WTC11 (cell line): ENCODE data around the gene MORN1. TPM values are rescaled to one million over a fixed set of nuclear protein-coding genes. Genes with fewer than 3 reads are reported as not detected.

ENCODE experiments used
- ATAC-seq: fragments of 200-7000 bp; cut with Tn5 transposase; 2 replicates; pipeline ENCODE4 v1.10.0; 2021; ENCODE audit warnings: mild to moderate bottlenecking, moderate library complexity
- CTCF ChIA-PET: fragments of 300-600 bp; sonication (Branson Sonifier 250); formaldehyde crosslinking; loops from one replicate; lab custom pipeline; 2021; ENCODE audit warnings: antibody characterized with exemption; lab: Charles Lee
- POLR2A ChIA-PET: fragments of 350-600 bp; sonication (Branson Sonifier 250); formaldehyde crosslinking; loops from one replicate; lab custom pipeline; 2021; ENCODE audit warnings: antibody characterized with exemption; lab: Charles Lee
- DNase-seq: peaks from one replicate; pipeline ENCODE4 v3.0.0; 2021; ENCODE audit warnings: low spot score
- H3K27ac Mint-ChIP-seq: 2 replicates; pipeline ENCODE4 v1.8.0; 2021; ENCODE audit warnings: mixed read lengths
- H3K27me3 Mint-ChIP-seq: 2 replicates; pipeline ENCODE4 v1.8.0; 2021; ENCODE audit warnings: low read depth, mild to moderate bottlenecking, moderate library complexity, mixed read lengths
- H3K36me3 Mint-ChIP-seq: 2 replicates; pipeline ENCODE4 v1.8.0; 2021; ENCODE audit warnings: mixed read lengths
- H3K4me1 Mint-ChIP-seq: 2 replicates; pipeline ENCODE4 v1.8.0; 2022; ENCODE audit warnings: mixed read lengths
- H3K4me3 Mint-ChIP-seq: 2 replicates; pipeline ENCODE4 v1.8.0; 2021; ENCODE audit warnings: mild to moderate bottlenecking, moderate library complexity, mixed read lengths
- H3K9me3 Mint-ChIP-seq: 2 replicates; pipeline ENCODE4 v1.8.0; 2021; ENCODE audit warnings: mixed read lengths
- CREM ChIP-seq: sonication (generic); formaldehyde crosslinking; IDR thresholded peaks from 2 replicates; pipeline ENCODE4 v1.8.1; 2022; ENCODE audit warnings: mild to moderate bottlenecking, missing genetic modification reagents, moderate library complexity
- E2F4 ChIP-seq: sonication (generic); formaldehyde crosslinking; IDR thresholded peaks from 2 replicates; pipeline ENCODE4 v1.8.1; 2022; ENCODE audit warnings: low read depth, mild to moderate bottlenecking, moderate library complexity, missing genetic modification reagents, borderline replicate concordance
- MAX ChIP-seq: sonication (generic); formaldehyde crosslinking; IDR thresholded peaks from 2 replicates; pipeline ENCODE4 v1.8.0; 2022; ENCODE audit warnings: mild to moderate bottlenecking, missing genetic modification reagents
- SMAD3 ChIP-seq: sonication (generic); formaldehyde crosslinking; IDR thresholded peaks from 2 replicates; pipeline ENCODE4 v1.8.0; 2022; ENCODE audit warnings: missing genetic modification reagents, mild to moderate bottlenecking, borderline replicate concordance
- USF2 ChIP-seq: sonication (generic); formaldehyde crosslinking; IDR thresholded peaks from 2 replicates; pipeline ENCODE4 v1.8.1; 2023; ENCODE audit warnings: mild to moderate bottlenecking, missing genetic modification reagents, moderate library complexity
- ZBTB21 ChIP-seq: sonication (generic); formaldehyde crosslinking; IDR thresholded peaks from 2 replicates; pipeline ENCODE4 v1.8.1; 2023; ENCODE audit warnings: mild to moderate bottlenecking, missing genetic modification reagents, borderline replicate concordance
- ZNF281 ChIP-seq: sonication (generic); formaldehyde crosslinking; IDR thresholded peaks from 2 replicates; pipeline ENCODE4 v1.8.0; 2023; ENCODE audit warnings: mild to moderate bottlenecking, missing genetic modification reagents
- ZNF396 ChIP-seq: fragments of 250-450 bp; sonication (Bioruptor Pico); IDR thresholded peaks from 2 replicates; pipeline ENCODE4 v1.8.0; 2021; ENCODE audit warnings: mild to moderate bottlenecking, moderate library complexity, borderline replicate concordance
- ZNF512 ChIP-seq: sonication (generic); formaldehyde crosslinking; IDR thresholded peaks from 2 replicates; pipeline ENCODE4 v1.8.1; 2022; ENCODE audit warnings: missing genetic modification reagents, borderline replicate concordance
- ZNF532 ChIP-seq: fragments of 250-450 bp; sonication (Bioruptor Pico); IDR thresholded peaks from 2 replicates; pipeline ENCODE4 v1.9.0; 2021; ENCODE audit warnings: mild to moderate bottlenecking, borderline replicate concordance
- total RNA-seq: library from RNA; stranded (reverse); gene quantifications from 3 replicates; pipeline ENCODE4 v1.2.3, GENCODE V29; 2021
- TF ChIP-seq, protein P1 (sequence below): sonication (generic); formaldehyde crosslinking; IDR thresholded peaks from 2 replicates; pipeline ENCODE4 v1.8.1; 2022; ENCODE audit warnings: low read depth, missing genetic modification reagents, borderline replicate concordance
- TF ChIP-seq, protein P2 (sequence below): sonication (generic); formaldehyde crosslinking; IDR thresholded peaks from 2 replicates; pipeline ENCODE4 v1.8.0; 2022; ENCODE audit warnings: mild to moderate bottlenecking, missing genetic modification reagents

The MORN1 gene
- total RNA-seq, 1 experiment from 2014 or later: 14.5 TPM

- H3K9me3 Mint-ChIP-seq: no peaks in the 10 kb centered on the region
- ChIA-PET CTCF (interaction anchor here (0.6 to 8.7 kb wide), 19 partner anchors 8 to 128 kb away, joined by 3 to 98 read pairs (median 5); partner anchors contain the start of genes FAAP20 and SKI), POLR2A (interaction anchor here (0.6 kb wide), 1 partner anchor 123 kb away, joined by 4 read pairs; no protein-coding TSS in a partner anchor)
- H3K27ac Mint-ChIP-seq: no peak overlapping the region
- DNase-seq (no peak), ATAC-seq (no peak)
- H3K27me3 Mint-ChIP-seq: no peaks in the 10 kb centered on the region; the same call in 1 of the 2 replicates
- peaks cover 14% of the 10 kb centered on the region for H3K36me3 Mint-ChIP-seq
- no peak for TF ChIP-seq ZNF281
- no peak for TF ChIP-seq CREM
- TF ChIP-seq ZNF532 (CRISPR knock-in tag): no peak
- no peak for TF ChIP-seq ZNF396 (CRISPR knock-in tag)
- no peak for TF ChIP-seq ZNF512 (CRISPR knock-in tag)
- TF ChIP-seq E2F4 (CRISPR knock-in tag): no peak
- TF ChIP-seq USF2 (CRISPR knock-in tag): no peak
- TF ChIP-seq, protein P1, sequence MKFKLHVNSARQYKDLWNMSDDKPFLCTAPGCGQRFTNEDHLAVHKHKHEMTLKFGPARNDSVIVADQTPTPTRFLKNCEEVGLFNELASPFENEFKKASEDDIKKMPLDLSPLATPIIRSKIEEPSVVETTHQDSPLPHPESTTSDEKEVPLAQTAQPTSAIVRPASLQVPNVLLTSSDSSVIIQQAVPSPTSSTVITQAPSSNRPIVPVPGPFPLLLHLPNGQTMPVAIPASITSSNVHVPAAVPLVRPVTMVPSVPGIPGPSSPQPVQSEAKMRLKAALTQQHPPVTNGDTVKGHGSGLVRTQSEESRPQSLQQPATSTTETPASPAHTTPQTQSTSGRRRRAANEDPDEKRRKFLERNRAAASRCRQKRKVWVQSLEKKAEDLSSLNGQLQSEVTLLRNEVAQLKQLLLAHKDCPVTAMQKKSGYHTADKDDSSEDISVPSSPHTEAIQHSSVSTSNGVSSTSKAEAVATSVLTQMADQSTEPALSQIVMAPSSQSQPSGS (CRISPR knock-in tag): no peak
- H3K4me3 Mint-ChIP-seq: no peak overlapping the region
- H3K4me1 Mint-ChIP-seq: peaks cover 7% of the 10 kb centered on the region
These were observed 79.2 kb downstream of the MORN1 start for GRCh38 chr1:2312160-2312514.

DNA sequence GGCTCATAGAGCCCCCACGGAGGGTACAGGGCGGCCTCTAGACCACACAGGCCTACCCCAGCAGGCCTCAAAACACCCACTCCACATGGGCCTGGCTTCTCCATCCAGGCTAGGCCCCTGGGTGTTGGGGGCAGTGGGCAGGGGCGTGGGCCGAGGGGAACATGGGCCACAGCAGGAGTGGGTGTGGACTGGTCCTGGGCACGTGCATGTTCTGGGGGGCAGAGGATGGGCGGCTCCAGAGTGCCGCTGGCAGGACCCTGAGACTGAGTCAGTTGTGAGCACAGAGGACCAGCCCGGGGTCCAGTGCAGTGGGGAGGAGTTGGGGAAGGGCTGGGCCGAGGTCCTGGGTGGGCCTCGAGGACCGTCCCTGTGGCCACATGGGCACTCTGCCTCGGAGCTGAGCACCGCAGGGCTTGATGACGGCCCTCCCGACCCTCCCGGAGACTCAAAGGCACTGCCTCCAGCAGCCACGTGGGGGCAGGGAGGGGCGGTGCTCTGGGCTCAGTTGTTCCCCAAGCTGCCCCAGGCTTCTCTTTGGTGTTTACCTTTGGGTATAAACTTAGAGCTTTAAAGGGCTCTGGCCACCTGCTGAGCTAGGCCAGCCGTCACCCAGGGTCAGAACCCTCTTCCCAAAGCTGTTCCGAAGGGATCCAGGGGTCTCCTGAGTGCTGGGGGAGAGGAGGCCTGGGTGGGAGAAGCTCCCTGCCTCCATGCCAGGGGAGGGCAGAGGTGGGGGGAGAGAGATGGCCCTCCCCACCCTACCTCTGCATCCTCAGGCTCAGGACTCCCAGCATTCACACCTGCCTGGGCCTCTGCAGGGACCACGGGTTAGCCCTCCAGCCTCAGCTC lies 79.9 kb downstream of the MORN1 start:
- H3K27me3 Mint-ChIP-seq: no peaks in the 10 kb centered on the region
- H3K9me3 Mint-ChIP-seq: no peaks in the 10 kb centered on the region
- peaks cover 4% of the 10 kb centered on the region; the same call in 1 of the 2 replicates for H3K4me1 Mint-ChIP-seq
- ATAC-seq: peak; percentile 74
- ChIA-PET CTCF (interaction anchor here (0.6 to 8.7 kb wide), 19 partner anchors 9 to 127 kb away, joined by 3 to 98 read pairs (median 5); partner anchors contain the start of genes FAAP20 and SKI), POLR2A (interaction anchor here (0.6 to 1.4 kb wide), 2 partner anchors 9 to 122 kb away, joined by 3 to 4 read pairs; no protein-coding TSS in a partner anchor)
- H3K4me3 Mint-ChIP-seq: no peak overlapping the region
- peak; percentile 81 for DNase-seq
- H3K27ac Mint-ChIP-seq: no peak overlapping the region
- peaks cover 17% of the 10 kb centered on the region for H3K36me3 Mint-ChIP-seq
- TF ChIP-seq ZNF512 (CRISPR knock-in tag) (no peak), MAX (peak; percentile 81), ZBTB21 (peak; percentile 23; the same call in 1 of the 2 replicates), USF2 (CRISPR knock-in tag) (peak; percentile 82), SMAD3 (CRISPR knock-in tag) (no peak)
- TF ChIP-seq, protein P2, sequence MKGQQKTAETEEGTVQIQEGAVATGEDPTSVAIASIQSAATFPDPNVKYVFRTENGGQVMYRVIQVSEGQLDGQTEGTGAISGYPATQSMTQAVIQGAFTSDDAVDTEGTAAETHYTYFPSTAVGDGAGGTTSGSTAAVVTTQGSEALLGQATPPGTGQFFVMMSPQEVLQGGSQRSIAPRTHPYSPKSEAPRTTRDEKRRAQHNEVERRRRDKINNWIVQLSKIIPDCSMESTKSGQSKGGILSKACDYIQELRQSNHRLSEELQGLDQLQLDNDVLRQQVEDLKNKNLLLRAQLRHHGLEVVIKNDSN (CRISPR knock-in tag): peak; percentile 62; the same call in 1 of the 2 replicates
